K562 (cell line): Measurements from ENCODE around the gene MCCC1.

Experiments
- CEBPB ChIP-seq: fragments of 450-650 bp; IDR thresholded peaks from 2 replicates; pipeline ENCODE4 v1.6.1; 2016; ENCODE audit warnings: missing genetic modification characterization, missing compliant biosample characterization
- CREB1 ChIP-seq, 2 experiments: sonication (generic) in 1 of 2; formaldehyde crosslinking in 1 of 2; IDR thresholded peaks; 2 replicates each; pipeline versions ENCODE4 v1.6.1 to v1.8.0; 2012 to 2022; ENCODE audit warnings: inconsistent platforms in 1 of 2, mild to moderate bottlenecking in 1 of 2, missing genetic modification reagents in 1 of 2, moderate library complexity in 1 of 2
- CTCF ChIP-seq, 3 experiments: IDR thresholded peaks in 2 of 3; conservative IDR thresholded peaks in 1 of 3; 2 replicates each; pipeline ENCODE4 v1.5.1; 2011 to 2012; ENCODE audit warnings: low read length in 3 of 3, mild to moderate bottlenecking in 3 of 3, control low read depth in 2 of 3, improper control_type of control experiment in 1 of 3, inconsistent platforms in 1 of 3, low read depth in 1 of 3, mixed read lengths in 1 of 3, moderate library complexity in 1 of 3; ENCODE audit not compliant: insufficient read depth in 2 of 3
- FOS ChIP-seq: IDR thresholded peaks from 3 replicates; pipeline ENCODE4 v1.6.1; 2011; ENCODE audit not compliant: insufficient read length; ENCODE audit errors: extremely low read depth
- FOXM1 ChIP-seq, 2 experiments: fragments of 450-650 bp in 1 of 2; sonication (generic) in 1 of 2; formaldehyde crosslinking in 1 of 2; IDR thresholded peaks; 2 replicates each; pipeline versions ENCODE4 v1.6.1 to v1.9.0; 2017 to 2022; ENCODE audit warnings: low read depth in 2 of 2, mild to moderate bottlenecking in 2 of 2, missing genetic modification reagents in 1 of 2, moderate library complexity in 1 of 2
- NFE2 ChIP-seq: IDR thresholded peaks from 2 replicates; pipeline ENCODE4 v1.6.1; 2014; ENCODE audit warnings: antibody characterized with exemption, low read depth
- ZKSCAN3 ChIP-seq: fragments of 250-450 bp; sonication (Bioruptor Pico); IDR thresholded peaks from 2 replicates; pipeline ENCODE4 v1.4.0; 2020
- ZNF184 ChIP-seq: sonication (generic); formaldehyde crosslinking; IDR thresholded peaks from 2 replicates; pipeline ENCODE4 v1.5.0; 2020; ENCODE audit warnings: missing genetic modification reagents
- ZNF239 ChIP-seq: fragments of 250-450 bp; sonication (Bioruptor Pico); IDR thresholded peaks from 2 replicates; pipeline ENCODE4 v1.4.0; 2020; ENCODE audit warnings: mild to moderate bottlenecking
- ZNF347 ChIP-seq: fragments of 450-650 bp; formaldehyde crosslinking; IDR thresholded peaks from 2 replicates; pipeline ENCODE4 v1.4.0; 2020; ENCODE audit warnings: low read depth, mild to moderate bottlenecking, moderate library complexity
- TF ChIP-seq, protein P1 (sequence below), 2 experiments: fragments of 450-650 bp in 1 of 2; sonication (generic) in 1 of 2; formaldehyde crosslinking in 1 of 2; IDR thresholded peaks in 1 of 2; conservative IDR thresholded peaks in 1 of 2; 2 replicates each; pipeline versions ENCODE4 v1.6.1 to v1.8.1; 2016 to 2023; ENCODE audit warnings: mild to moderate bottlenecking in 2 of 2, moderate library complexity in 2 of 2, inconsistent platforms in 1 of 2, missing genetic modification reagents in 1 of 2

- no peak for TF ChIP-seq ZNF239 (CRISPR knock-in tag)
- no peak for TF ChIP-seq ZNF184 (CRISPR knock-in tag)
- no peak for TF ChIP-seq CEBPB (tag)
- TF ChIP-seq NFE2: no peak
- TF ChIP-seq FOXM1 (IDR thresholded peaks at IDR 0.05; ENCODE audit: low read depth): no peak
- no peak for TF ChIP-seq FOXM1 (CRISPR knock-in tag; IDR thresholded peaks at IDR 0.05; ENCODE audit: low read depth)
- TF ChIP-seq ZKSCAN3: no peak
- TF ChIP-seq, protein P1, sequence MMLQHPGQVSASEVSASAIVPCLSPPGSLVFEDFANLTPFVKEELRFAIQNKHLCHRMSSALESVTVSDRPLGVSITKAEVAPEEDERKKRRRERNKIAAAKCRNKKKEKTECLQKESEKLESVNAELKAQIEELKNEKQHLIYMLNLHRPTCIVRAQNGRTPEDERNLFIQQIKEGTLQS (IDR thresholded peaks at IDR 0.05): no peak
- TF ChIP-seq, protein P1 (CRISPR knock-in tag; conservative IDR thresholded peaks at IDR 0.05): no peak
- no peak for TF ChIP-seq FOS
- TF ChIP-seq CTCF (IDR thresholded peaks at IDR 0.05 in 2 of 3, conservative IDR thresholded peaks at IDR 0.05 in 1 of 3; ENCODE audit: insufficient read depth in 2 of 3, low read depth in 1 of 3, low read length in 3 of 3): no peak
- no peak for TF ChIP-seq ZNF347
- TF ChIP-seq CREB1 (IDR thresholded peaks at IDR 0.05): no peak
- TF ChIP-seq CREB1 (CRISPR knock-in tag; IDR thresholded peaks at IDR 0.05): no peak
Observed at GRCh38 chr3:183031826-183032225, 67.5 kb downstream of the MCCC1 start.
